IMR-90 (cell line): ENCODE results near the gene RIC8B. TPM values are rescaled to one million over a fixed set of nuclear protein-coding genes. Genes with fewer than 3 reads are reported as not detected.

Experiments
- ATAC-seq: fragments of 200-7000 bp; cut with Tn5 transposase; 2 replicates; pipeline ENCODE4 v1.9.1; 2020; ENCODE audit warnings: low read depth, mild to moderate bottlenecking, moderate library complexity
- BruUV-seq: library from RNA; stranded (reverse); fragments of 400-500 nt; replicated peaks from 2 replicates; lab custom pipeline; 2021; lab: Mats Ljungman, UMichigan
- CTCF ChIA-PET: fragments of 300-600 bp; formaldehyde crosslinking; extraction: SDS; loops from one replicate; lab custom pipeline; 2021; ENCODE audit warnings: antibody characterized with exemption; lab: Yijun Ruan, JAX
- POLR2A ChIA-PET: fragments of 300-600 bp; sonication (Branson Sonifier 250); formaldehyde crosslinking; loops from one replicate; lab custom pipeline; 2022; ENCODE audit warnings: antibody characterized with exemption; ENCODE audit not compliant: unreplicated experiment; lab: Charles Lee
- DNase-seq: peaks from one replicate; pipeline ENCODE4 v3.0.0; 2013
- H2AFZ ChIP-seq: replicated peaks from 2 replicates; pipeline ENCODE3; 2013; ENCODE audit warnings: low read length, mild to moderate bottlenecking; ENCODE audit not compliant: poor library complexity
- H2AK5ac ChIP-seq: 2 replicates; pipeline ENCODE4 v1.6.1; 2013; ENCODE audit warnings: low read depth, low read length, inconsistent platforms
- H2AK9ac ChIP-seq: replicated peaks from 2 replicates; pipeline ENCODE3; 2013; ENCODE audit warnings: mild to moderate bottlenecking, low read depth, low read length, moderate library complexity; ENCODE audit not compliant: poor library complexity
- H2BK120ac ChIP-seq: 2 replicates; pipeline ENCODE4 v1.6.1; 2013; ENCODE audit warnings: low read depth, low read length, inconsistent platforms
- H2BK15ac ChIP-seq: 3 replicates; pipeline ENCODE4 v1.6.1; 2013; ENCODE audit warnings: low read depth, low read length, inconsistent platforms
- H2BK20ac ChIP-seq: 2 replicates; pipeline ENCODE4 v1.6.1; 2013; ENCODE audit warnings: low read depth, mild to moderate bottlenecking, inconsistent platforms, low read length, moderate library complexity
- H2BK5ac ChIP-seq: 2 replicates; pipeline ENCODE4 v1.6.1; 2013; ENCODE audit warnings: mild to moderate bottlenecking, low read depth, low read length, inconsistent platforms; ENCODE audit not compliant: poor library complexity, severe bottlenecking
- H3K14ac ChIP-seq: replicated peaks from 2 replicates; pipeline ENCODE4 v1.6.1; 2013; ENCODE audit warnings: low read depth, low read length, inconsistent platforms
- H3K18ac ChIP-seq: 2 replicates; pipeline ENCODE4 v1.6.1; 2013; ENCODE audit warnings: low read depth, low read length, control low read depth
- H3K23ac ChIP-seq: 2 replicates; pipeline ENCODE4 v1.6.1; 2013; ENCODE audit warnings: low read depth, low read length, inconsistent platforms
- H3K27ac ChIP-seq: 2 replicates; pipeline ENCODE4 v1.5.1; 2013; ENCODE audit warnings: mild to moderate bottlenecking, control low read depth, low read length; ENCODE audit not compliant: insufficient read depth
- H3K27me3 ChIP-seq: 2 replicates; pipeline ENCODE4 v1.6.1; 2013; ENCODE audit warnings: low read length; ENCODE audit not compliant: control insufficient read depth, insufficient read depth
- H3K36me3 ChIP-seq: 2 replicates; pipeline ENCODE4 v1.6.1; 2013; ENCODE audit warnings: low read length, mixed read lengths; ENCODE audit not compliant: control insufficient read depth, insufficient read depth
- H3K4ac ChIP-seq: 2 replicates; pipeline ENCODE4 v1.6.1; 2013; ENCODE audit warnings: low read depth, low read length, inconsistent platforms
- H3K4me1 ChIP-seq: 2 replicates; pipeline ENCODE4 v1.6.1; 2013; ENCODE audit warnings: low read length, mixed read lengths; ENCODE audit not compliant: control insufficient read depth, insufficient read depth
- H3K4me2 ChIP-seq: 2 replicates; pipeline ENCODE4 v1.6.1; 2013; ENCODE audit warnings: low read depth, mild to moderate bottlenecking, control low read depth, low read length, moderate library complexity
- H3K4me3 ChIP-seq: 2 replicates; pipeline ENCODE4 v1.5.1; 2013; ENCODE audit warnings: low read depth, mild to moderate bottlenecking, control low read depth, low read length, moderate library complexity; ENCODE audit not compliant: insufficient read depth
- H3K56ac ChIP-seq: 2 replicates; pipeline ENCODE4 v1.6.1; 2013; ENCODE audit warnings: low read length, inconsistent platforms; ENCODE audit not compliant: insufficient read depth; ENCODE audit errors: extremely low read depth
- H3K79me1 ChIP-seq, 2 experiments: 2 replicates each; pipeline ENCODE4 v1.6.1; 2013; ENCODE audit warnings: low read length in 2 of 2, inconsistent platforms in 1 of 2, low read depth in 1 of 2
- H3K9ac ChIP-seq: 2 replicates; pipeline ENCODE4 v1.6.1; 2013; ENCODE audit warnings: low read depth, low read length, control low read depth
- H3K9me1 ChIP-seq: 2 replicates; pipeline ENCODE4 v1.6.1; 2013; ENCODE audit warnings: low read length, inconsistent platforms; ENCODE audit not compliant: insufficient read depth
- H3K9me3 ChIP-seq: 2 replicates; pipeline ENCODE4 v1.6.1; 2013; ENCODE audit warnings: low read length; ENCODE audit not compliant: control insufficient read depth, insufficient read depth
- H4K20me1 ChIP-seq: 2 replicates; pipeline ENCODE4 v1.6.1; 2013; ENCODE audit warnings: low read length, inconsistent platforms; ENCODE audit not compliant: insufficient read depth
- H4K5ac ChIP-seq: 2 replicates; pipeline ENCODE4 v1.6.1; 2013; ENCODE audit warnings: mild to moderate bottlenecking, low read depth, low read length, control low read depth
- H4K8ac ChIP-seq, 2 experiments: 2 replicates each; pipeline ENCODE4 v1.6.1; 2013; ENCODE audit warnings: low read depth in 2 of 2, low read length in 2 of 2, control low read depth in 1 of 2, inconsistent platforms in 1 of 2
- H4K91ac ChIP-seq: 2 replicates; pipeline ENCODE4 v1.6.1; 2013; ENCODE audit warnings: low read depth, low read length, inconsistent platforms; ENCODE audit not compliant: insufficient read depth
- CEBPB ChIP-seq: IDR thresholded peaks from 2 replicates; pipeline ENCODE4 v1.6.1; 2012; ENCODE audit warnings: low read depth, low read length, improper control_type of control experiment
- RCOR1 ChIP-seq: IDR thresholded peaks from 2 replicates; pipeline ENCODE4 v1.6.1; 2012; ENCODE audit warnings: mild to moderate bottlenecking, low read length, improper control_type of control experiment; ENCODE audit not compliant: insufficient replicate concordance
- WGBS, 2 experiments: methylation state at CpG; one replicate each; pipeline versions ENCODE4 v1.1.5 to v1.1.7; 2013; ENCODE audit warnings: missing lambda C conversion rate in 2 of 2; ENCODE audit not compliant: insufficient read length in 1 of 2; ENCODE audit errors: extremely low coverage in 2 of 2; 5-methylcytosine and 5-hydroxymethylcytosine counted together
- dilution Hi-C: fragments of 300-500 bp; cut with HindIII; formaldehyde crosslinking; loops from one replicate; pipeline ENCODE4 v1.14.3; 2018; ENCODE audit warnings: low sequenced_read_pairs; ENCODE audit not compliant: unreplicated experiment
- in situ Hi-C: fragments of 300-500 bp; cut with MboI; formaldehyde crosslinking; loops from 3 replicates; pipeline ENCODE4 v1.14.3; 2019; ENCODE audit warnings: low sequenced_read_pairs, inconsistent platforms, mixed read lengths
- intact Hi-C: fragments of 100-400 bp; cut with micrococcal nuclease; formaldehyde crosslinking; loops from 2 replicates; pipeline ENCODE4 v1.10.0; 2022
- polyA plus RNA-seq, 3 experiments: library from polyadenylated mRNA; depleted of rRNA; stranded (reverse); fragments of >200 nt; gene quantifications; 2 replicates each; pipeline ENCODE4 v1.2.3, GENCODE V29; 2012; ENCODE audit warnings: low replicate concordance in 1 of 3
- total RNA-seq: library from RNA; depleted of rRNA; stranded (reverse); fragments of >200 nt; gene quantifications from 2 replicates; pipeline ENCODE4 v1.2.3, GENCODE V29; 2012

The RIC8B gene
- total and polyA plus RNA-seq, 2 of the 4 experiments (the other 2 are of a cell fraction) = 5.5 to 19.5 TPM

- ChIA-PET CTCF (no interaction called here), POLR2A (no interaction called here)
- Histone ChIP-seq H3K9ac (no peak overlapping the region), H3K4me2 (no peak overlapping the region), H2BK5ac (no peak overlapping the region), H3K4ac (no peak overlapping the region), H3K36me3 (peaks cover 11% of the 10 kb centered on the region), H2AK9ac (no peak overlapping the region), H3K9me3 (0 out of 2 replicates have a peak, but pooled peaks cover 2% of the 10 kb centered on the region), H2AFZ (no peak overlapping the region), H3K4me3 (no peak overlapping the region), H4K5ac (no peak overlapping the region), H3K9me1 (peaks cover 3% of the 10 kb centered on the region; the same call in 1 of the 2 replicates), H4K20me1 (no peaks in the 10 kb centered on the region), H3K27me3 (no peaks in the 10 kb centered on the region), H3K27ac (no peak overlapping the region), H2AK5ac (no peak overlapping the region), H2BK120ac (no peak overlapping the region), H4K8ac (no peak overlapping the region), H2BK15ac (no peak overlapping the region), H3K18ac (no peak overlapping the region), H4K91ac (no peak overlapping the region), H3K56ac (no peak overlapping the region), H3K4me1 (peaks cover 6% of the 10 kb centered on the region), H3K23ac (no peak overlapping the region), H3K79me1 (no peaks in the 10 kb centered on the region), H3K14ac (no peak overlapping the region), H2BK20ac (no peak overlapping the region)
- DNase-seq = no peak
- dilution Hi-C loops (no loop called here), in situ Hi-C loops (no loop called here), intact Hi-C loops (no loop called here)
- TF ChIP-seq CEBPB (no peak), RCOR1 (no peak)
- BruUV-seq = no TSS peak
- 100% methylated on average over 1 of the region's 5 CpGs; no CpG with 5 or more reads in 1 of the 2 experiments for WGBS, 2 experiments
- no peak for ATAC-seq
These were observed 114.0 kb downstream of the RIC8B start for GRCh38 chr12:106888348-106888970.
